WERI-Rb-1 (cell line): ENCODE data around the gene RNF167.

Experiments
- DNase-seq: peaks from one replicate; pipeline ENCODE4 v3.0.0-alpha.2; 2020
- H3K27ac ChIP-seq: fragments of 250-450 bp; sonication (Bioruptor Pico); 2 replicates; pipeline ENCODE4 v1.5.1; 2020; ENCODE audit warnings: mild to moderate bottlenecking, moderate library complexity
- H3K27me3 ChIP-seq: fragments of 250-450 bp; sonication (Bioruptor Pico); 2 replicates; pipeline ENCODE4 v1.5.1; 2021; ENCODE audit warnings: mild to moderate bottlenecking, low read depth, moderate library complexity; ENCODE audit not compliant: insufficient read depth, severe bottlenecking
- H3K36me3 ChIP-seq: fragments of 250-450 bp; sonication (Bioruptor Pico); 2 replicates; pipeline ENCODE4 v1.5.1; 2020; ENCODE audit warnings: mild to moderate bottlenecking, moderate library complexity
- H3K4me3 ChIP-seq: 2 replicates; pipeline ENCODE4 v1.5.1; 2011; ENCODE audit warnings: low read depth, mild to moderate bottlenecking, control low read depth, low read length
- H3K9me3 ChIP-seq: fragments of 250-450 bp; sonication (Bioruptor Pico); 2 replicates; pipeline ENCODE4 v1.5.1; 2021; ENCODE audit warnings: mild to moderate bottlenecking, moderate library complexity; ENCODE audit not compliant: severe bottlenecking
- CTCF ChIP-seq: IDR thresholded peaks from 2 replicates; pipeline ENCODE4 v1.5.1; 2011; ENCODE audit warnings: low read depth, mild to moderate bottlenecking, control low read depth, inconsistent platforms, low read length

Gene RNF167

GRCh38 chr17:4938688-4939545 is 1.2 kb upstream of the RNF167 start:
- peak overlapping the region; percentile 95 for H3K4me3 ChIP-seq
- DNase-seq, result no peak
- no peaks in the 10 kb centered on the region for H3K27me3 ChIP-seq
- TF ChIP-seq CTCF, result no peak
- peak overlapping the region; percentile 97 for H3K27ac ChIP-seq
- peaks cover 42% of the 10 kb centered on the region for H3K36me3 ChIP-seq
- H3K9me3 ChIP-seq, result no peaks in the 10 kb centered on the region

GRCh38 chr17:4939546-4939795 is 597 bp upstream of the RNF167 start:
- Histone ChIP-seq H3K27ac (peak overlapping the region; percentile 97), H3K4me3 (peak overlapping the region; percentile 95), H3K9me3 (no peaks in the 10 kb centered on the region), H3K36me3 (peaks cover 47% of the 10 kb centered on the region), H3K27me3 (no peaks in the 10 kb centered on the region)
- DNase-seq, result no peak
- no peak for TF ChIP-seq CTCF

- Histone ChIP-seq H3K9me3 (no peaks in the 10 kb centered on the region), H3K27ac (peak overlapping the region; percentile 97), H3K4me3 (peak overlapping the region; percentile 95), H3K36me3 (peaks cover 60% of the 10 kb centered on the region), H3K27me3 (no peaks in the 10 kb centered on the region)
- peak; percentile 83 for DNase-seq
- no peak for TF ChIP-seq CTCF
Observed at GRCh38 chr17:4940555-4941318, 669 bp downstream of the RNF167 start.

GRCh38 chr17:4941319-4941610 is 1.2 kb downstream of the RNF167 start:
- H3K27me3 ChIP-seq, result no peaks in the 10 kb centered on the region
- peaks cover 65% of the 10 kb centered on the region for H3K36me3 ChIP-seq
- TF ChIP-seq CTCF, result no peak
- peak overlapping the region; percentile 95 for H3K4me3 ChIP-seq
- peak overlapping the region; percentile 97 for H3K27ac ChIP-seq
- no peak for DNase-seq
- no peaks in the 10 kb centered on the region for H3K9me3 ChIP-seq

- no peaks in the 10 kb centered on the region for H3K9me3 ChIP-seq
- H3K27me3 ChIP-seq, result no peaks in the 10 kb centered on the region
- no peak overlapping the region for H3K4me3 ChIP-seq
- no peak for TF ChIP-seq CTCF
- DNase-seq, result no peak
- H3K27ac ChIP-seq, result no peak overlapping the region
- H3K36me3 ChIP-seq, result peaks cover 70% of the 10 kb centered on the region
Observed at GRCh38 chr17:4942760-4943508, 2.9 kb downstream of the RNF167 start.
